ENCODE data around the gene TMEM218. TPM values are rescaled to one million over a fixed set of nuclear protein-coding genes. Genes with fewer than 3 reads are reported as not detected.

The TMEM218 gene
- total RNA-seq, 1 donor from 2014 or later, result 12.8 TPM

DNA sequence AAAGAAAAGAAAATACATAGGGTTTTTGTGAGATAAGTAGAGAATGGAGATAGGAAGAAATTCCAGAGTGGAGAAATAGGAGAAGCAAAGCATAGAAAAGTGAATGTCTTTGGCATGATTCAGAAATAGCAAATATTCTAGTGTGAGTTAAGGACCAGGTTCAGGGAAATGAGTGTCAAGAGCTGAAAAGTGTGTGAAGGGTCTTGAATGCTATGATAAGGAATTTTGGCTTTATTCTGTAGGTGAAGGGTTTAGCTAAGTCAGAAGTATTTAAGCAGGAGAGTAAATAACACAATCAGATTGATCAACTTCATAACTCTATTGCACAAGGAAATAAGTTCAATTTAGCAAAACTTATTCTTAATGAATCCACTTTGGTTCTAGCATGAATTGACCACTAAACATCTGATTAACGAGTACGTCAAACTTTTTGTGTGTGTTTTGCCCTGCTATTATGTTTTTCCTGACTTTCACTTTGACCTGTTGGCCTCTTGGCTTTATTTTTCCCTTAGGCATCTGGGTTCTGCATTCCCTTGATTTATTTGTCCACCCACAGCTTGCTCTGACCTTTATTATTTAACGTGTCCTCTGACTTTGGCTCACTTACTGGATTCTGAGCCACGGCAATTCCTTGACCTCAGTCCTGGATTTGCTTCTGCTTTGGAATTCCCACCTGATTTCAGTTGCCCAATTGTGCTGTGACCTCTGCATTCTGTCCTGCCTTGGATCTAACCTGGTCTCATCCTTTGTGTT, 11.9 kb upstream of the TMEM218 start:
- H3K9me3 ChIP-seq, result no peaks in the 10 kb centered on the region
- TF ChIP-seq, protein P1, sequence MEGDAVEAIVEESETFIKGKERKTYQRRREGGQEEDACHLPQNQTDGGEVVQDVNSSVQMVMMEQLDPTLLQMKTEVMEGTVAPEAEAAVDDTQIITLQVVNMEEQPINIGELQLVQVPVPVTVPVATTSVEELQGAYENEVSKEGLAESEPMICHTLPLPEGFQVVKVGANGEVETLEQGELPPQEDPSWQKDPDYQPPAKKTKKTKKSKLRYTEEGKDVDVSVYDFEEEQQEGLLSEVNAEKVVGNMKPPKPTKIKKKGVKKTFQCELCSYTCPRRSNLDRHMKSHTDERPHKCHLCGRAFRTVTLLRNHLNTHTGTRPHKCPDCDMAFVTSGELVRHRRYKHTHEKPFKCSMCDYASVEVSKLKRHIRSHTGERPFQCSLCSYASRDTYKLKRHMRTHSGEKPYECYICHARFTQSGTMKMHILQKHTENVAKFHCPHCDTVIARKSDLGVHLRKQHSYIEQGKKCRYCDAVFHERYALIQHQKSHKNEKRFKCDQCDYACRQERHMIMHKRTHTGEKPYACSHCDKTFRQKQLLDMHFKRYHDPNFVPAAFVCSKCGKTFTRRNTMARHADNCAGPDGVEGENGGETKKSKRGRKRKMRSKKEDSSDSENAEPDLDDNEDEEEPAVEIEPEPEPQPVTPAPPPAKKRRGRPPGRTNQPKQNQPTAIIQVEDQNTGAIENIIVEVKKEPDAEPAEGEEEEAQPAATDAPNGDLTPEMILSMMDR (IDR thresholded peaks at IDR 0.05), result no peak
- TF ChIP-seq POLR2AphosphoS5 (IDR thresholded peaks at IDR 0.05; ENCODE audit: insufficient read depth in 1 of 2, low read depth in 1 of 2), result no peak
- no peak for TF ChIP-seq POLR2A (IDR thresholded peaks at IDR 0.05)
- no peak overlapping the region for H3K27ac ChIP-seq
- H3K36me3 ChIP-seq, result no peaks in the 10 kb centered on the region
- no peaks in the 10 kb centered on the region for H3K27me3 ChIP-seq
- DNase-seq (ENCODE audit: extremely low spot score in 2 of 2), result no peak
- intact Hi-C loops (cut with DNase I), result no loop called here
- H3K4me1 ChIP-seq, result no peaks in the 10 kb centered on the region
- no peak overlapping the region for H3K4me3 ChIP-seq

DNA sequence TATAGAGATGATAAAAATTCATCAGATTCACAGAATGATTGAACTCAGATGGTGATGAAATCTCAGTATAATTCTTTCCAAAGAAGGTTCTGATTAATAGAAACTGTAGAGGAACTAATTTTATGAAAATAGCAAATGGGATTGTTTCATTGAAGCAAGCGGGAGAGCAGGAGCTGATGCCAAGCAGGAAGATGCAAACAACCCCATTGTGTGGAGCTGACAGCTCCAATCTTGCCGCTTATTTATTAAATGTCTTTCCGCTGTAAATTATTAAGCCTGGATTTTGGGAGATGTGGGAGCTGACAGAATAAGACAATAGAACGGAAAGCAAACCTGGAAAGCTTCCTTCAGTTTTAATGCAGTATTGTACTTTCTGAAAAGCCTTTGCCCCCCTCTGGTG, 6.0 kb upstream of the TMEM218 start:
- TF ChIP-seq POLR2A (IDR thresholded peaks at IDR 0.05) (no peak), POLR2AphosphoS5 (IDR thresholded peaks at IDR 0.05; ENCODE audit: insufficient read depth in 1 of 2, low read depth in 1 of 2) (no peak)
- TF ChIP-seq, protein P1 (IDR thresholded peaks at IDR 0.05), result no peak
- Histone ChIP-seq H3K4me1 (no peaks in the 10 kb centered on the region), H3K9me3 (no peaks in the 10 kb centered on the region), H3K27ac (no peak overlapping the region), H3K27me3 (no peaks in the 10 kb centered on the region), H3K4me3 (no peak overlapping the region), H3K36me3 (no peaks in the 10 kb centered on the region)
- intact Hi-C loops (cut with DNase I), result no loop called here
- no peak for DNase-seq (ENCODE audit: extremely low spot score in 2 of 2)

DNA sequence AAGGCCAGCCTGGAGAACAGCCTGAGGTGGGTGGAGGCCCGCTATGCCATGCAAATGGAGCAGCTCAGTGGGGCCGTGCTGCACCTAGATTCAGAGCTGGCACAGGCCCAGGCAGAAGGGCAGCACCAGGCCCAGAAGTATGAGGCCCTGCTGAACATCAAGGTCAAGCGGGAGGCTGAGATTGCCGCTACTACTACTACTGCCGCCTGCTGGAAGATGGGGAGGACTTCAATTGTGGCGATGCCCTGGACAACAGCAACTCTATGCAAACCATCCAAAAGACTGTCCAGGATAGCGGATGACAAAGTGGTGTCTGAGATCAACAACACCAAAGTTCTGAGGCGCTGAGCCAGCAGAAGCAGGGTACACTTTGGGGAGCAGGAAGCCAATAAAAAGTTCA, 3.1 kb upstream of the TMEM218 start:
- Histone ChIP-seq H3K4me1 (peaks cover 15% of the 10 kb centered on the region), H3K27me3 (no peaks in the 10 kb centered on the region), H3K9me3 (no peaks in the 10 kb centered on the region), H3K4me3 (no peak overlapping the region), H3K27ac (no peak overlapping the region), H3K36me3 (no peaks in the 10 kb centered on the region)
- intact Hi-C loops (cut with DNase I), result no loop called here
- TF ChIP-seq, protein P1 (IDR thresholded peaks at IDR 0.05), result no peak
- no peak for TF ChIP-seq POLR2AphosphoS5 (IDR thresholded peaks at IDR 0.05; ENCODE audit: insufficient read depth in 1 of 2, low read depth in 1 of 2)
- TF ChIP-seq POLR2A (IDR thresholded peaks at IDR 0.05), result no peak
- no peak for DNase-seq (ENCODE audit: extremely low spot score in 2 of 2)

DNA sequence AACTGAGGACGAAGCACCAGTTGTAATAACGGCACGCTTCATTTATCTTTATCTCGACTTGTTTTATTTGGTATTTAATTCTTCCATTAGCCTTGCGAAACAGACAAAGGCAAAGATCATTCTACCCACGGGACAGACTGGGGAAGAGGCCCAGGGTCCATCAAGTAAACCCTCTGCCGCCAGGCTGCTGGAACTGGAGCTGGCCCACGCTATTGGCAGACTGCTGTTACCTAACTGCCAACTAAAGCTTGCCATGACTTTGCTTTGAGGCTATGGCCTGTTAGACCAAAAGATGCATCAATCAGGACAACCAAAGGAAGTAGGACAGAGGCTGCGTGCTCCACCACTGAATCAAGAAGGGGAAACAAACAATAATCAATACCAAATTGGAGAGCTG, 780 bp upstream of the TMEM218 start:
- no peak for DNase-seq (ENCODE audit: extremely low spot score in 2 of 2)
- no peak for TF ChIP-seq POLR2AphosphoS5 (IDR thresholded peaks at IDR 0.05; ENCODE audit: insufficient read depth in 1 of 2, low read depth in 1 of 2)
- no peak for TF ChIP-seq POLR2A (IDR thresholded peaks at IDR 0.05)
- TF ChIP-seq, protein P1 (IDR thresholded peaks at IDR 0.05), result no peak
- peak overlapping the region; percentile 42 to 82 for H3K4me3 ChIP-seq
- intact Hi-C loops (cut with DNase I), result no loop called here
- H3K9me3 ChIP-seq, result no peaks in the 10 kb centered on the region
- no peaks in the 10 kb centered on the region for H3K27me3 ChIP-seq
- H3K36me3 ChIP-seq, result no peaks in the 10 kb centered on the region
- peaks cover 15% of the 10 kb centered on the region for H3K4me1 ChIP-seq
- H3K27ac ChIP-seq, result peak overlapping the region; percentile 10

DNA sequence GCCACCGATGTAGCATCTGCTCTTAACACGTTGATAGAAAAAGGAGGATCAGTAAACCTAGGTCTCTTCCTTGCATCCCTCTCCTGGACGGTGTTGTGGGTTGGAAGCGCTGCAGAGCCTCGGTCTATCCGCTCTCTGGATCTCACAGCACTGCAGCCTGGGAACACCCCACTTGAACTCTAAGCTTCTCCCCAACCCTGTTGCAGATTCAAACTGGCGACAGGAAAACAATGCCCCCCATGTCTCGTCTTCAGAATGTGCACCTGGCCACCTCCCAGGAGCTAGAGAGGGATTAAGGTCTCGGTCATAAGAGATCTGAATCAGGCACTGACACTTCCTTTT, 454 bp downstream of the TMEM218 start:
- peaks cover 15% of the 10 kb centered on the region for H3K4me1 ChIP-seq
- H3K27ac ChIP-seq, result peak overlapping the region; percentile 79
- no peaks in the 10 kb centered on the region for H3K9me3 ChIP-seq
- intact Hi-C loops (cut with DNase I), result no loop called here
- no peaks in the 10 kb centered on the region for H3K36me3 ChIP-seq
- peak overlapping the region; percentile 68 to 82 for H3K4me3 ChIP-seq
- DNase-seq (ENCODE audit: extremely low spot score in 2 of 2), result no peak
- no peaks in the 10 kb centered on the region for H3K27me3 ChIP-seq
- TF ChIP-seq POLR2AphosphoS5 (IDR thresholded peaks at IDR 0.05; ENCODE audit: insufficient read depth in 1 of 2, low read depth in 1 of 2) (no peak), POLR2A (IDR thresholded peaks at IDR 0.05) (no peak)
- TF ChIP-seq, protein P1 (IDR thresholded peaks at IDR 0.05), result no peak
